Endothelial cell of umbilical vein (primary cell): ENCODE measurements around the gene SMAD9. TPM values are rescaled to one million over a fixed set of nuclear protein-coding genes. Genes with fewer than 3 reads are reported as not detected.

ENCODE experiments used
- BruUV-seq: library from RNA; stranded (reverse); fragments of 400-500 nt; replicated peaks from 2 replicates; lab custom pipeline; 2021; lab: Mats Ljungman, UMichigan
- CTCF ChIA-PET: fragments of 300-600, 350-600 bp; sonication (Branson Sonifier 250); formaldehyde crosslinking; loops from one replicate; lab custom pipeline; 2021; ENCODE audit warnings: antibody characterized with exemption, inconsistent platforms; lab: Charles Lee
- POLR2A ChIA-PET: fragments of 300-600, 350-600 bp; sonication (Branson Sonifier 250); formaldehyde crosslinking; loops from one replicate; lab custom pipeline; 2021; ENCODE audit warnings: antibody characterized with exemption, inconsistent platforms; lab: Charles Lee
- DNase-seq: peaks from one replicate; pipeline ENCODE4 v3.0.0-alpha.2; 2011; ENCODE audit warnings: low read depth, low spot score
- FAIRE-seq: peaks from 2 replicates; lab custom pipeline; 2011; peaks lifted over from hg19 to GRCh38; lab: Jason Lieb, UNC
- H2AFZ ChIP-seq: 2 replicates; pipeline ENCODE4 v1.6.0; 2012; ENCODE audit warnings: low read depth, low read length, control low read depth, inconsistent platforms
- H3K27ac ChIP-seq: 2 replicates; pipeline ENCODE4 v1.5.1; 2011; ENCODE audit warnings: low read depth, mild to moderate bottlenecking, control low read depth, low read length, moderate library complexity; ENCODE audit not compliant: insufficient read depth
- H3K27me3 ChIP-seq, 2 experiments: 2 replicates each; pipeline versions ENCODE4 v1.6.0 to v1.6.1; 2011; ENCODE audit warnings: low read length in 2 of 2, mixed read lengths in 1 of 2; ENCODE audit not compliant: control insufficient read depth in 2 of 2, insufficient read depth in 2 of 2
- H3K36me3 ChIP-seq, 2 experiments: 2 replicates in 1 of 2; 3 replicates in 1 of 2; pipeline ENCODE4 v1.5.1; 2011; ENCODE audit warnings: low read length in 2 of 2, mild to moderate bottlenecking in 1 of 2, moderate library complexity in 1 of 2; ENCODE audit not compliant: control insufficient read depth in 2 of 2, insufficient read depth in 2 of 2; ENCODE audit errors: extremely low read depth in 1 of 2
- H3K4me1 ChIP-seq: 3 replicates; pipeline ENCODE4 v1.5.1; 2011; ENCODE audit warnings: mild to moderate bottlenecking, low read length; ENCODE audit not compliant: control insufficient read depth, insufficient read depth; ENCODE audit errors: extremely low read depth
- H3K4me2 ChIP-seq: 2 replicates; pipeline ENCODE4 v1.6.1; 2011; ENCODE audit warnings: low read length, control low read depth, mixed read lengths; ENCODE audit not compliant: insufficient read depth
- H3K4me3 ChIP-seq, 3 experiments: fragments of 200-600 bp in 1 of 3; sonication (generic), shearing (Covaris generic) in 1 of 3; replicated peaks in 1 of 3; 2 replicates each; pipeline ENCODE4 v1.5.1; 2011 to 2016; ENCODE audit warnings: control low read depth in 3 of 3, low read length in 3 of 3, mild to moderate bottlenecking in 2 of 3, inconsistent platforms in 1 of 3, low read depth in 1 of 3, moderate library complexity in 1 of 3; ENCODE audit not compliant: insufficient read depth in 1 of 3
- H3K79me2 ChIP-seq: 2 replicates; pipeline ENCODE4 v1.6.0; 2012; ENCODE audit warnings: low read length, inconsistent platforms; ENCODE audit not compliant: control insufficient read depth, insufficient read depth
- H3K9ac ChIP-seq: replicated peaks from 2 replicates; pipeline ENCODE3; 2011; ENCODE audit warnings: low read length, control low read depth; ENCODE audit not compliant: insufficient read depth; ENCODE audit errors: extremely low read depth
- H3K9me1 ChIP-seq: replicated peaks from 3 replicates; pipeline ENCODE4 v1.6.0; 2011; ENCODE audit warnings: mild to moderate bottlenecking, low read length; ENCODE audit not compliant: control insufficient read depth, insufficient read depth; ENCODE audit errors: extremely low read depth
- H3K9me3 ChIP-seq: replicated peaks from 2 replicates; pipeline ENCODE4 v1.5.1; 2012; ENCODE audit warnings: low read length, inconsistent platforms; ENCODE audit not compliant: control insufficient read depth, insufficient read depth
- H4K20me1 ChIP-seq: replicated peaks from 2 replicates; pipeline ENCODE3; 2011; ENCODE audit warnings: mild to moderate bottlenecking, low read length; ENCODE audit not compliant: control insufficient read depth, insufficient read depth; ENCODE audit errors: extremely low read depth
- EZH2 ChIP-seq: IDR thresholded peaks from 2 replicates; pipeline ENCODE4 v1.6.1; 2012; ENCODE audit warnings: borderline replicate concordance, low read depth, mild to moderate bottlenecking, moderate library complexity, low read length, inconsistent platforms; ENCODE audit not compliant: severe bottlenecking
- GATA2 ChIP-seq: IDR thresholded peaks from 2 replicates; pipeline ENCODE4 v1.7.0; 2011; ENCODE audit warnings: low read depth, mild to moderate bottlenecking, moderate library complexity, mixed read lengths, low read length; ENCODE audit not compliant: insufficient read length, insufficient read depth
- JUN ChIP-seq: IDR thresholded peaks from 2 replicates; pipeline ENCODE4 v1.6.1; 2011; ENCODE audit warnings: borderline replicate concordance, low read depth; ENCODE audit not compliant: insufficient read length, insufficient read depth
- POLR2A ChIP-seq: IDR thresholded peaks from 2 replicates; pipeline ENCODE4 v1.6.1; 2012; ENCODE audit warnings: low read depth, mild to moderate bottlenecking, control low read depth, low read length
- POLR2AphosphoS5 ChIP-seq: IDR thresholded peaks from 2 replicates; pipeline ENCODE4 v1.6.1; 2012; ENCODE audit warnings: low read depth, mild to moderate bottlenecking, control low read depth, low read length, moderate library complexity; ENCODE audit not compliant: insufficient read depth
- dilution Hi-C: fragments of 300-500 bp; cut with MboI; formaldehyde crosslinking; loops from one replicate; pipeline ENCODE4 v1.15.0; 2019; ENCODE audit warnings: low sequenced_read_pairs; ENCODE audit not compliant: extremely low pct_ligation_motif_present
- intact Hi-C: fragments of 100-400 bp; cut with micrococcal nuclease; formaldehyde crosslinking; loops from one replicate; pipeline ENCODE4 v1.10.0; 2022
- polyA plus RNA-seq, 4 experiments: library from polyadenylated mRNA; depleted of rRNA in 3 of 4; stranded (reverse) in 3 of 4; unstranded in 1 of 4; fragments of >200 nt; gene quantifications; 2 replicates each; pipeline versions ENCODE4 v1.2.1 to v1.2.3, GENCODE V29; 2011 to 2012; ENCODE audit warnings: missing spikeins in 1 of 4
- total RNA-seq: library from RNA; stranded (reverse); gene quantifications from 2 replicates; pipeline ENCODE4 v1.2.3, GENCODE V29; 2021
- TF ChIP-seq, protein P1 (sequence below): IDR thresholded peaks from 2 replicates; pipeline ENCODE4 v1.6.1; 2011; ENCODE audit not compliant: insufficient read depth, insufficient read length
- TF ChIP-seq, protein P2 (sequence below), 2 donors: IDR thresholded peaks; 1 replicate in 1 of 2; 2 replicates in 1 of 2; pipeline ENCODE4 v1.5.1; 2011; ENCODE audit warnings: low read length in 2 of 2, mild to moderate bottlenecking in 2 of 2, moderate library complexity in 2 of 2, control low read depth in 1 of 2, inconsistent platforms in 1 of 2, low read depth in 1 of 2; ENCODE audit not compliant: insufficient read depth in 1 of 2; ENCODE audit errors: extremely low read depth in 1 of 2

SMAD9 gene
- total and polyA plus RNA-seq, 2 donors (not counting 3 experiments of a cell fraction or from before 2014, with no cell fraction given): 2.2 to 4.2 TPM

DNA sequence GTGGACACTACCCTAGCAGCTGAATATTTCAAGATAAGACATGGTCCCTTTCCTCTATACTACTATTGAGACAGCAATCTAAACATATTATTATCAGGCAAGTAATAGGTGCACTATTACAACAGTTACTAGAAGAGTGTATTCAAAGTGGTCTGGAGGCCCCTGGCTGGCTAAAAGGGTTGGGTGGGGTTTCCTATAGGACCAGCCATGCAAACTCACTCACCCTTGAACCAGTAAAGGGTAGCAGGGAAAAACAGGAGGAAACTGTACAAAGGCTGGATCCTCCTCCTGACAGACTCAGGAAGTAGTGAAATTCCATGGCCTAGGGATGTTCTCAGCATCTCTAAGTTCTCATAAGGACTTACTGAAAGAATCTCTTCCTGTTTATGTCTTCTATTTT is 7.7 kb downstream of the SMAD9 start:
- dilution Hi-C loops: no loop called here
- TF ChIP-seq POLR2A: no peak
- no peak for TF ChIP-seq JUN
- TF ChIP-seq, protein P1, sequence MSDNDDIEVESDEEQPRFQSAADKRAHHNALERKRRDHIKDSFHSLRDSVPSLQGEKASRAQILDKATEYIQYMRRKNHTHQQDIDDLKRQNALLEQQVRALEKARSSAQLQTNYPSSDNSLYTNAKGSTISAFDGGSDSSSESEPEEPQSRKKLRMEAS: no peak
- no peak for TF ChIP-seq EZH2
- TF ChIP-seq GATA2: no peak
- TF ChIP-seq, protein P2, sequence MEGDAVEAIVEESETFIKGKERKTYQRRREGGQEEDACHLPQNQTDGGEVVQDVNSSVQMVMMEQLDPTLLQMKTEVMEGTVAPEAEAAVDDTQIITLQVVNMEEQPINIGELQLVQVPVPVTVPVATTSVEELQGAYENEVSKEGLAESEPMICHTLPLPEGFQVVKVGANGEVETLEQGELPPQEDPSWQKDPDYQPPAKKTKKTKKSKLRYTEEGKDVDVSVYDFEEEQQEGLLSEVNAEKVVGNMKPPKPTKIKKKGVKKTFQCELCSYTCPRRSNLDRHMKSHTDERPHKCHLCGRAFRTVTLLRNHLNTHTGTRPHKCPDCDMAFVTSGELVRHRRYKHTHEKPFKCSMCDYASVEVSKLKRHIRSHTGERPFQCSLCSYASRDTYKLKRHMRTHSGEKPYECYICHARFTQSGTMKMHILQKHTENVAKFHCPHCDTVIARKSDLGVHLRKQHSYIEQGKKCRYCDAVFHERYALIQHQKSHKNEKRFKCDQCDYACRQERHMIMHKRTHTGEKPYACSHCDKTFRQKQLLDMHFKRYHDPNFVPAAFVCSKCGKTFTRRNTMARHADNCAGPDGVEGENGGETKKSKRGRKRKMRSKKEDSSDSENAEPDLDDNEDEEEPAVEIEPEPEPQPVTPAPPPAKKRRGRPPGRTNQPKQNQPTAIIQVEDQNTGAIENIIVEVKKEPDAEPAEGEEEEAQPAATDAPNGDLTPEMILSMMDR (IDR thresholded peaks at IDR 0.05; ENCODE audit: extremely low read depth in 1 of 2, insufficient read depth in 1 of 2, low read depth in 1 of 2, low read length in 2 of 2): no peak
- no peak for TF ChIP-seq POLR2AphosphoS5
- Histone ChIP-seq H2AFZ (no peak overlapping the region), H3K4me2 (no peak overlapping the region), H3K9me1 (no peaks in the 10 kb centered on the region), H3K79me2 (peaks cover 11% of the 10 kb centered on the region), H3K9ac (no peak overlapping the region), H3K9me3 (no peaks in the 10 kb centered on the region), H3K27ac (no peak overlapping the region), H3K4me1 (peaks cover 12% of the 10 kb centered on the region), H4K20me1 (no peaks in the 10 kb centered on the region), H3K4me3 (no peak overlapping the region), H3K27me3 (no peaks in the 10 kb centered on the region), H3K36me3 (no peaks in the 10 kb centered on the region)
- intact Hi-C loops: loop anchor here (2.0 kb wide), 1 partner anchor 18 kb away; no protein-coding TSS in a partner anchor
- FAIRE-seq (peak; percentile 59), DNase-seq (no peak)
- CTCF ChIA-PET: no interaction called here
- POLR2A ChIA-PET: no interaction called here
- no TSS peak for BruUV-seq
